IMR-90 (cell line): Measurements from ENCODE around the gene BMERB1. TPM values are rescaled to one million over a fixed set of nuclear protein-coding genes. Genes with fewer than 3 reads are reported as not detected.

Source experiments
- ATAC-seq: fragments of 200-7000 bp; cut with Tn5 transposase; 2 replicates; pipeline ENCODE4 v1.9.1; 2020; ENCODE audit warnings: low read depth, mild to moderate bottlenecking, moderate library complexity
- BruUV-seq: library from RNA; stranded (reverse); fragments of 400-500 nt; replicated peaks from 2 replicates; lab custom pipeline; 2021; lab: Mats Ljungman, UMichigan
- CTCF ChIA-PET: fragments of 300-600 bp; formaldehyde crosslinking; extraction: SDS; loops from one replicate; lab custom pipeline; 2021; ENCODE audit warnings: antibody characterized with exemption; lab: Yijun Ruan, JAX
- POLR2A ChIA-PET: fragments of 300-600 bp; sonication (Branson Sonifier 250); formaldehyde crosslinking; loops from one replicate; lab custom pipeline; 2022; ENCODE audit warnings: antibody characterized with exemption; ENCODE audit not compliant: unreplicated experiment; lab: Charles Lee
- DNase-seq: peaks from one replicate; pipeline ENCODE4 v3.0.0; 2013
- H2AFZ ChIP-seq: replicated peaks from 2 replicates; pipeline ENCODE3; 2013; ENCODE audit warnings: low read length, mild to moderate bottlenecking; ENCODE audit not compliant: poor library complexity
- H2AK5ac ChIP-seq: 2 replicates; pipeline ENCODE4 v1.6.1; 2013; ENCODE audit warnings: low read depth, low read length, inconsistent platforms
- H2AK9ac ChIP-seq: replicated peaks from 2 replicates; pipeline ENCODE3; 2013; ENCODE audit warnings: mild to moderate bottlenecking, low read depth, low read length, moderate library complexity; ENCODE audit not compliant: poor library complexity
- H2BK120ac ChIP-seq: 2 replicates; pipeline ENCODE4 v1.6.1; 2013; ENCODE audit warnings: low read depth, low read length, inconsistent platforms
- H2BK15ac ChIP-seq: 3 replicates; pipeline ENCODE4 v1.6.1; 2013; ENCODE audit warnings: low read depth, low read length, inconsistent platforms
- H2BK20ac ChIP-seq: 2 replicates; pipeline ENCODE4 v1.6.1; 2013; ENCODE audit warnings: low read depth, mild to moderate bottlenecking, inconsistent platforms, low read length, moderate library complexity
- H2BK5ac ChIP-seq: 2 replicates; pipeline ENCODE4 v1.6.1; 2013; ENCODE audit warnings: mild to moderate bottlenecking, low read depth, low read length, inconsistent platforms; ENCODE audit not compliant: poor library complexity, severe bottlenecking
- H3K14ac ChIP-seq: replicated peaks from 2 replicates; pipeline ENCODE4 v1.6.1; 2013; ENCODE audit warnings: low read depth, low read length, inconsistent platforms
- H3K18ac ChIP-seq: 2 replicates; pipeline ENCODE4 v1.6.1; 2013; ENCODE audit warnings: low read depth, low read length, control low read depth
- H3K23ac ChIP-seq: 2 replicates; pipeline ENCODE4 v1.6.1; 2013; ENCODE audit warnings: low read depth, low read length, inconsistent platforms
- H3K27ac ChIP-seq: 2 replicates; pipeline ENCODE4 v1.5.1; 2013; ENCODE audit warnings: mild to moderate bottlenecking, control low read depth, low read length; ENCODE audit not compliant: insufficient read depth
- H3K27me3 ChIP-seq: 2 replicates; pipeline ENCODE4 v1.6.1; 2013; ENCODE audit warnings: low read length; ENCODE audit not compliant: control insufficient read depth, insufficient read depth
- H3K36me3 ChIP-seq: 2 replicates; pipeline ENCODE4 v1.6.1; 2013; ENCODE audit warnings: low read length, mixed read lengths; ENCODE audit not compliant: control insufficient read depth, insufficient read depth
- H3K4ac ChIP-seq: 2 replicates; pipeline ENCODE4 v1.6.1; 2013; ENCODE audit warnings: low read depth, low read length, inconsistent platforms
- H3K4me1 ChIP-seq: 2 replicates; pipeline ENCODE4 v1.6.1; 2013; ENCODE audit warnings: low read length, mixed read lengths; ENCODE audit not compliant: control insufficient read depth, insufficient read depth
- H3K4me2 ChIP-seq: 2 replicates; pipeline ENCODE4 v1.6.1; 2013; ENCODE audit warnings: low read depth, mild to moderate bottlenecking, control low read depth, low read length, moderate library complexity
- H3K4me3 ChIP-seq: 2 replicates; pipeline ENCODE4 v1.5.1; 2013; ENCODE audit warnings: low read depth, mild to moderate bottlenecking, control low read depth, low read length, moderate library complexity; ENCODE audit not compliant: insufficient read depth
- H3K56ac ChIP-seq: 2 replicates; pipeline ENCODE4 v1.6.1; 2013; ENCODE audit warnings: low read length, inconsistent platforms; ENCODE audit not compliant: insufficient read depth; ENCODE audit errors: extremely low read depth
- H3K79me1 ChIP-seq, 2 experiments: 2 replicates each; pipeline ENCODE4 v1.6.1; 2013; ENCODE audit warnings: low read length in 2 of 2, inconsistent platforms in 1 of 2, low read depth in 1 of 2
- H3K9ac ChIP-seq: 2 replicates; pipeline ENCODE4 v1.6.1; 2013; ENCODE audit warnings: low read depth, low read length, control low read depth
- H3K9me1 ChIP-seq: 2 replicates; pipeline ENCODE4 v1.6.1; 2013; ENCODE audit warnings: low read length, inconsistent platforms; ENCODE audit not compliant: insufficient read depth
- H3K9me3 ChIP-seq: 2 replicates; pipeline ENCODE4 v1.6.1; 2013; ENCODE audit warnings: low read length; ENCODE audit not compliant: control insufficient read depth, insufficient read depth
- H4K20me1 ChIP-seq: 2 replicates; pipeline ENCODE4 v1.6.1; 2013; ENCODE audit warnings: low read length, inconsistent platforms; ENCODE audit not compliant: insufficient read depth
- H4K5ac ChIP-seq: 2 replicates; pipeline ENCODE4 v1.6.1; 2013; ENCODE audit warnings: mild to moderate bottlenecking, low read depth, low read length, control low read depth
- H4K8ac ChIP-seq, 2 experiments: 2 replicates each; pipeline ENCODE4 v1.6.1; 2013; ENCODE audit warnings: low read depth in 2 of 2, low read length in 2 of 2, control low read depth in 1 of 2, inconsistent platforms in 1 of 2
- H4K91ac ChIP-seq: 2 replicates; pipeline ENCODE4 v1.6.1; 2013; ENCODE audit warnings: low read depth, low read length, inconsistent platforms; ENCODE audit not compliant: insufficient read depth
- CEBPB ChIP-seq: IDR thresholded peaks from 2 replicates; pipeline ENCODE4 v1.6.1; 2012; ENCODE audit warnings: low read depth, low read length, improper control_type of control experiment
- CHD1 ChIP-seq: IDR thresholded peaks from 2 replicates; pipeline ENCODE4 v1.6.1; 2012; ENCODE audit warnings: low read depth, low read length, improper control_type of control experiment
- CTCF ChIP-seq: conservative IDR thresholded peaks from 2 replicates; pipeline ENCODE4 v1.5.1; 2012; ENCODE audit warnings: mild to moderate bottlenecking, low read depth, low read length, improper control_type of control experiment
- FOS ChIP-seq: fragments of 150-350 bp; IDR thresholded peaks from 2 replicates; pipeline ENCODE4 v1.6.1; 2016; ENCODE audit warnings: low read depth, low read length
- MAFK ChIP-seq: IDR thresholded peaks from 2 replicates; pipeline ENCODE4 v1.6.1; 2012; ENCODE audit warnings: low read depth, low read length, improper control_type of control experiment
- MAZ ChIP-seq: IDR thresholded peaks from 2 replicates; pipeline ENCODE4 v1.6.1; 2012; ENCODE audit warnings: low read depth, mild to moderate bottlenecking, low read length, improper control_type of control experiment, moderate library complexity, borderline replicate concordance
- MXI1 ChIP-seq: IDR thresholded peaks from 2 replicates; pipeline ENCODE4 v1.6.1; 2012; ENCODE audit warnings: low read depth, mild to moderate bottlenecking, low read length, moderate library complexity, borderline replicate concordance
- NFE2L2 ChIP-seq: fragments of 150-350 bp; IDR thresholded peaks from 2 replicates; pipeline ENCODE4 v1.6.1; 2016; ENCODE audit warnings: low read depth, mild to moderate bottlenecking, low read length
- POLR2A ChIP-seq: IDR thresholded peaks from 2 replicates; pipeline ENCODE4 v1.6.1; 2012; ENCODE audit warnings: mild to moderate bottlenecking, low read depth, low read length
- RFX5 ChIP-seq: IDR thresholded peaks from 2 replicates; pipeline ENCODE4 v1.8.0; 2012; ENCODE audit warnings: low read depth, mild to moderate bottlenecking, low read length, moderate library complexity
- WGBS, 2 experiments: methylation state at CpG; one replicate each; pipeline versions ENCODE4 v1.1.5 to v1.1.7; 2013; ENCODE audit warnings: missing lambda C conversion rate in 2 of 2; ENCODE audit not compliant: insufficient read length in 1 of 2; ENCODE audit errors: extremely low coverage in 2 of 2; 5-methylcytosine and 5-hydroxymethylcytosine counted together
- dilution Hi-C: fragments of 300-500 bp; cut with HindIII; formaldehyde crosslinking; loops from one replicate; pipeline ENCODE4 v1.14.3; 2018; ENCODE audit warnings: low sequenced_read_pairs; ENCODE audit not compliant: unreplicated experiment
- in situ Hi-C: fragments of 300-500 bp; cut with MboI; formaldehyde crosslinking; loops from 3 replicates; pipeline ENCODE4 v1.14.3; 2019; ENCODE audit warnings: low sequenced_read_pairs, inconsistent platforms, mixed read lengths
- intact Hi-C: fragments of 100-400 bp; cut with micrococcal nuclease; formaldehyde crosslinking; loops from 2 replicates; pipeline ENCODE4 v1.10.0; 2022
- polyA plus RNA-seq, 3 experiments: library from polyadenylated mRNA; depleted of rRNA; stranded (reverse); fragments of >200 nt; gene quantifications; 2 replicates each; pipeline ENCODE4 v1.2.3, GENCODE V29; 2012; ENCODE audit warnings: low replicate concordance in 1 of 3
- total RNA-seq: library from RNA; depleted of rRNA; stranded (reverse); fragments of >200 nt; gene quantifications from 2 replicates; pipeline ENCODE4 v1.2.3, GENCODE V29; 2012

Gene BMERB1
- total and polyA plus RNA-seq, 2 of the 4 experiments (the other 2 are of a cell fraction), result 22.6 to 32.9 TPM

- dilution Hi-C loops (no loop called here), in situ Hi-C loops (loop anchor here (10.0 kb wide), 1 partner anchor 132 kb away; no protein-coding TSS in a partner anchor), intact Hi-C loops (no loop called here)
- Histone ChIP-seq H2AFZ (no peak overlapping the region), H2BK5ac (no peak overlapping the region), H3K4me3 (no peak overlapping the region), H4K8ac (no peak overlapping the region), H3K9me1 (no peaks in the 10 kb centered on the region), H3K56ac (no peak overlapping the region), H3K9me3 (no peaks in the 10 kb centered on the region), H4K5ac (no peak overlapping the region), H2BK15ac (no peak overlapping the region), H3K79me1 (peaks cover 2 to 5% of the 10 kb centered on the region in 2 experiments; a peak in 3 of 4 replicates), H3K23ac (no peak overlapping the region), H4K91ac (no peak overlapping the region), H3K4me1 (no peaks in the 10 kb centered on the region), H2BK20ac (no peak overlapping the region), H3K4ac (no peak overlapping the region), H3K27ac (no peak overlapping the region), H3K14ac (no peak overlapping the region), H2AK5ac (no peak overlapping the region), H3K27me3 (no peaks in the 10 kb centered on the region), H2BK120ac (no peak overlapping the region), H4K20me1 (no peaks in the 10 kb centered on the region), H3K36me3 (peaks cover 10% of the 10 kb centered on the region; the same call in 1 of the 2 replicates), H3K4me2 (no peak overlapping the region), H3K18ac (no peak overlapping the region), H2AK9ac (no peak overlapping the region), H3K9ac (no peak overlapping the region)
- TF ChIP-seq CTCF (no peak), NFE2L2 (no peak), CHD1 (no peak), RFX5 (no peak), MAFK (no peak), MXI1 (no peak), FOS (no peak), CEBPB (no peak), MAZ (no peak), POLR2A (no peak)
- WGBS, 2 experiments, result 78% methylated on average over 2 of the region's 6 CpGs; no CpG with 5 or more reads in 1 of the 2 experiments
- DNase-seq, result no peak
- no TSS peak for BruUV-seq
- ChIA-PET POLR2A (no interaction called here), CTCF (no interaction called here)
- ATAC-seq, result no peak
Measured at GRCh38 chr16:15557258-15557657, 122.9 kb downstream of the BMERB1 start.
